ENCODE data around the gene PTBP3.

The PTBP3 gene

GRCh38 chr9:112180387-112180881 is 153.0 kb downstream of the PTBP3 start:
- no peak for TF ChIP-seq POLR2AphosphoS5 (IDR thresholded peaks at IDR 0.05; ENCODE audit: borderline replicate concordance, low read depth, low read length)
- no peak for TF ChIP-seq FOXP2 (optimal IDR thresholded peaks at IDR 0.05; ENCODE audit: control extremely low read depth, extremely low read length, insufficient read depth)
- no peak for TF ChIP-seq EZH2 (IDR thresholded peaks at IDR 0.05)
- peak overlapping the region; percentile 26 for H3K27ac ChIP-seq
- no peak for DNase-seq (ENCODE audit: low read depth, low spot score)

GRCh38 chr9:112179816-112180215 is 153.6 kb downstream of the PTBP3 start:
- Histone ChIP-seq H3K9me3 (ENCODE audit: low read depth, low read length) (no peaks in the 10 kb centered on the region), H3K27ac (peak overlapping the region; percentile 36; the same call in 1 of the 2 replicates), H3K9ac (ENCODE audit: insufficient read length) (no peak overlapping the region), H3K36me3 (ENCODE audit: insufficient read depth, low read length) (no peaks in the 10 kb centered on the region), H3K4me3 (no peak overlapping the region)
- TF ChIP-seq FOXP2 (optimal IDR thresholded peaks at IDR 0.05; ENCODE audit: control extremely low read depth, extremely low read length, insufficient read depth): no peak
- TF ChIP-seq EZH2 (IDR thresholded peaks at IDR 0.05): no peak
- no peak for TF ChIP-seq POLR2AphosphoS5 (IDR thresholded peaks at IDR 0.05; ENCODE audit: borderline replicate concordance, low read depth, low read length)
- DNase-seq (ENCODE audit: low read depth, low spot score): no peak

More at GRCh38 chr9:112180387-112180881, 153.0 kb downstream of the PTBP3 start:
- no peaks in the 10 kb centered on the region for H3K36me3 ChIP-seq (ENCODE audit: insufficient read depth, low read length)
- H3K9me3 ChIP-seq (ENCODE audit: low read depth, low read length): no peaks in the 10 kb centered on the region
- no peak overlapping the region for H3K9ac ChIP-seq (ENCODE audit: insufficient read length)
- 0 out of 2 replicates have a peak overlapping the region, but pooled peaks have one; percentile 17 for H3K4me3 ChIP-seq

GRCh38 chr9:112176524-112176923 is 156.9 kb downstream of the PTBP3 start:
- H3K9ac ChIP-seq (ENCODE audit: insufficient read length): no peak overlapping the region
- H3K9me3 ChIP-seq (ENCODE audit: low read depth, low read length): no peaks in the 10 kb centered on the region
- DNase-seq (ENCODE audit: low read depth, low spot score): no peak
- TF ChIP-seq POLR2AphosphoS5 (IDR thresholded peaks at IDR 0.05; ENCODE audit: borderline replicate concordance, low read depth, low read length) (no peak), EZH2 (IDR thresholded peaks at IDR 0.05) (no peak), FOXP2 (optimal IDR thresholded peaks at IDR 0.05; ENCODE audit: control extremely low read depth, extremely low read length, insufficient read depth) (no peak)
- no peaks in the 10 kb centered on the region for H3K36me3 ChIP-seq (ENCODE audit: insufficient read depth, low read length)
- H3K27ac ChIP-seq: no peak overlapping the region; the same call in 1 of the 2 replicates
- no peak overlapping the region for H3K4me3 ChIP-seq

- H3K27ac ChIP-seq: no peak overlapping the region
- no peak overlapping the region for H3K4me3 ChIP-seq
- H3K9ac ChIP-seq (ENCODE audit: insufficient read length): no peak overlapping the region
Measured at GRCh38 chr9:112175796-112176315, 157.6 kb downstream of the PTBP3 start.

GRCh38 chr9:112174965-112175795 is 158.2 kb downstream of the PTBP3 start, which contains the start of gene SUSD1:
Gene SUSD1 (minus strand): TSS chr9:112175297. CDS start chr9:112175235, 62 bp downstream.
- Histone ChIP-seq H3K36me3 (ENCODE audit: insufficient read depth, low read length) (no peaks in the 10 kb centered on the region), H3K27ac (peak within 1 kb of the TSS; percentile 8; the same call in 1 of the 2 replicates), H3K9me3 (ENCODE audit: low read depth, low read length) (no peaks in the 10 kb centered on the region), H3K4me3 (peak within 1 kb of the TSS; percentile 86), H3K9ac (ENCODE audit: insufficient read length) (peak within 1 kb of the TSS; percentile 79)
- TF ChIP-seq POLR2AphosphoS5 (IDR thresholded peaks at IDR 0.05; ENCODE audit: borderline replicate concordance, low read depth, low read length): no peak
- no peak for TF ChIP-seq EZH2 (IDR thresholded peaks at IDR 0.05)
- no peak for TF ChIP-seq FOXP2 (optimal IDR thresholded peaks at IDR 0.05; ENCODE audit: control extremely low read depth, extremely low read length, insufficient read depth)
- DNase-seq (ENCODE audit: low read depth, low spot score): no peak

More at GRCh38 chr9:112175796-112176315, 157.6 kb downstream of the PTBP3 start:
- no peak for DNase-seq (ENCODE audit: low read depth, low spot score)
- no peaks in the 10 kb centered on the region for H3K36me3 ChIP-seq (ENCODE audit: insufficient read depth, low read length)
- TF ChIP-seq FOXP2 (optimal IDR thresholded peaks at IDR 0.05; ENCODE audit: control extremely low read depth, extremely low read length, insufficient read depth) (no peak), EZH2 (IDR thresholded peaks at IDR 0.05) (no peak), POLR2AphosphoS5 (IDR thresholded peaks at IDR 0.05; ENCODE audit: borderline replicate concordance, low read depth, low read length) (no peak)
- H3K9me3 ChIP-seq (ENCODE audit: low read depth, low read length): no peaks in the 10 kb centered on the region

GRCh38 chr9:112174222-112174964 is 159.0 kb downstream of the PTBP3 start:
- DNase-seq (ENCODE audit: low read depth, low spot score): no peak
- no peaks in the 10 kb centered on the region for H3K9me3 ChIP-seq (ENCODE audit: low read depth, low read length)
- no peak for TF ChIP-seq FOXP2 (optimal IDR thresholded peaks at IDR 0.05; ENCODE audit: control extremely low read depth, extremely low read length, insufficient read depth)
- 0 out of 2 replicates have a peak, but pooled peaks have one; percentile 28 for TF ChIP-seq POLR2AphosphoS5 (IDR thresholded peaks at IDR 0.05; ENCODE audit: borderline replicate concordance, low read depth, low read length)
- H3K27ac ChIP-seq: peak overlapping the region; percentile 8; the same call in 1 of the 2 replicates
- peak overlapping the region; percentile 86 for H3K4me3 ChIP-seq
- peak overlapping the region; percentile 79 for H3K9ac ChIP-seq (ENCODE audit: insufficient read length)
- H3K36me3 ChIP-seq (ENCODE audit: insufficient read depth, low read length): no peaks in the 10 kb centered on the region

GRCh38 chr9:112173489-112174221 is 159.8 kb downstream of the PTBP3 start:
- no peaks in the 10 kb centered on the region for H3K9me3 ChIP-seq (ENCODE audit: low read depth, low read length)
- H3K36me3 ChIP-seq (ENCODE audit: insufficient read depth, low read length): no peaks in the 10 kb centered on the region
- no peak overlapping the region for H3K27ac ChIP-seq
- H3K4me3 ChIP-seq: peak overlapping the region; percentile 86
- TF ChIP-seq EZH2 (IDR thresholded peaks at IDR 0.05) (no peak), FOXP2 (optimal IDR thresholded peaks at IDR 0.05; ENCODE audit: control extremely low read depth, extremely low read length, insufficient read depth) (no peak), POLR2AphosphoS5 (IDR thresholded peaks at IDR 0.05; ENCODE audit: borderline replicate concordance, low read depth, low read length) (no peak)
- no peak overlapping the region for H3K9ac ChIP-seq (ENCODE audit: insufficient read length)
- no peak for DNase-seq (ENCODE audit: low read depth, low spot score)
